ENCODE results near the gene CDKL1. TPM values are rescaled to one million over a fixed set of nuclear protein-coding genes. Genes with fewer than 3 reads are reported as not detected.
"Not testable (repeated sequence)": the region's sequence is repeated elsewhere in the genome, so short reads cannot be mapped to it uniquely, and the experiment has no call there.

Gene CDKL1
- total and polyA plus RNA-seq, 2 experiments from 2014 or later, result 2.9 to 5.0 TPM

DNA sequence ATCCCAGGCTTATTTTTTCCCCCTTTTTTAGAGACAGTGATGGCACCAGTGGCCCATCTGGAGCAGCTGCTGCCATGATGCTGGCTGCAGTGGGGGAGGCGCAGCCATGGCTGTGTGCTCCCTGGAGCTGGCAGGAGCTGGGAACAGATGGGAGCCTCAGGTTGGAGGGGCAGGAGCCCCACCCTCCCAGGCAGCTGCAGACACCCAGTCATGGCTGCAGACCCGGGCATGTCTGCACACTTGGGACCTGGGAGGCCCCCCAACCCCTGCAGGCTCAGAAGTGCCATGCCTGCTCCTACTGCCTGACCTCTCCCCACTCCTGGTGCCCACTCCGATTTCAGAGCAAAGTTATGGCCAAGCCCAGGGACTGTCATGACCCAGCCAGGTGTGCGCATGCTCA lies 25.1 kb downstream of the CDKL1 start:
- no peaks in the 10 kb centered on the region for H3K27me3 ChIP-seq (replicated peaks; ENCODE audit: insufficient read depth)
- no peak overlapping the region for H3K4me3 ChIP-seq
- H3K9me3 ChIP-seq (ENCODE audit: low read depth), result no peaks in the 10 kb centered on the region
- WGBS, 2 experiments (ENCODE audit: low coverage in 1 of 2, low lambda C conversion rate in 2 of 2, missing lambda C conversion rate in 2 of 2), result 85 to 86% methylated on average over 4 of the region's 4 CpGs
- no peak overlapping the region for H3K9ac ChIP-seq
- no peaks in the 10 kb centered on the region for H3K79me2 ChIP-seq (ENCODE audit: insufficient read depth)
- no peak overlapping the region for H3K27ac ChIP-seq
- TF ChIP-seq EZH2 (IDR thresholded peaks at IDR 0.05; ENCODE audit: insufficient read depth, poor library complexity, severe bottlenecking) (no peak), EZH2phosphoT487 (IDR thresholded peaks at IDR 0.05; ENCODE audit: insufficient read depth, low read depth) (no peak)
- in situ Hi-C loops (cut with MboI), result no loop called here
- DNase-seq, result no peak
- no peak overlapping the region for H2AFZ ChIP-seq
- H3K36me3 ChIP-seq (ENCODE audit: low read depth), result no peaks in the 10 kb centered on the region
- H3K4me2 ChIP-seq (ENCODE audit: unreplicated experiment), result no peak overlapping the region
- no peaks in the 10 kb centered on the region for H3K4me1 ChIP-seq (ENCODE audit: insufficient read depth)
- H4K20me1 ChIP-seq (ENCODE audit: insufficient read depth), result no peaks in the 10 kb centered on the region
- H3F3A ChIP-seq (ENCODE audit: insufficient read depth), result no peaks in the 10 kb centered on the region
- no peaks in the 10 kb centered on the region for H3K9me2 ChIP-seq (ENCODE audit: insufficient read depth)

GRCh38 chr14:50366589-50366988 lies 30.1 kb downstream of the CDKL1 start:
- Histone ChIP-seq H3K36me3 (ENCODE audit: low read depth) (no peaks in the 10 kb centered on the region), H3K27me3 (replicated peaks; ENCODE audit: insufficient read depth) (no peaks in the 10 kb centered on the region), H3K9me3 (ENCODE audit: low read depth) (no peaks in the 10 kb centered on the region), H3K9me2 (ENCODE audit: insufficient read depth) (no peaks in the 10 kb centered on the region), H3F3A (ENCODE audit: insufficient read depth) (peaks cover 13% of the 10 kb centered on the region; the same call in 1 of the 2 replicates), H3K27ac (no peak overlapping the region), H3K4me3 (no peak overlapping the region), H3K4me2 (ENCODE audit: unreplicated experiment) (no peak overlapping the region), H2AFZ (no peak overlapping the region), H4K20me1 (ENCODE audit: insufficient read depth) (no peaks in the 10 kb centered on the region), H3K79me2 (ENCODE audit: insufficient read depth) (no peaks in the 10 kb centered on the region), H3K4me1 (ENCODE audit: insufficient read depth) (peaks cover 14% of the 10 kb centered on the region), H3K9ac (no peak overlapping the region)
- no peak for TF ChIP-seq EZH2 (IDR thresholded peaks at IDR 0.05; ENCODE audit: insufficient read depth, poor library complexity, severe bottlenecking)
- no peak for TF ChIP-seq EZH2phosphoT487 (IDR thresholded peaks at IDR 0.05; ENCODE audit: insufficient read depth, low read depth)
- DNase-seq, result no peak
- in situ Hi-C loops (cut with MboI), result no loop called here
- WGBS, 2 experiments (ENCODE audit: low coverage in 1 of 2, low lambda C conversion rate in 2 of 2, missing lambda C conversion rate in 2 of 2), result 96 to 97% methylated on average over 4 of the region's 4 CpGs

DNA sequence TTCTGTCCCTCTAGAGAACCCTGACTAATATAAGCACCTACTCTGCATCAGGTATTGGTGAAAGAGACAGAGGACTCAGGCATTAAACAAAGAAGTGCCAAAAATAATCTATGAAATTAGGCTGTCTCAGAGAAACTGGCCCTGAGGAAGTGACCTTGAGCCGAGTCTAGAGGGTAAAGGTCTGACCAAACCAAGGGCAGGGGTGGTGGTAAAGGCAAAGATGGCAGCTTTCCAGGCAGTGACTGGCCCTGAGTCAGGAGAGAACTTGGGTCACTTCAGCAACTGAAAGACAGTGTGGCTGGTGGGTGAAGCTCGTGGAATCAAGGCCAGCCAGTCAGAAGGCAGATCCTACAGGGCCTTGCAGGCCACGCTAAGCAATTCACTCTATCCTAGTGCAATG lies 30.6 kb downstream of the CDKL1 start:
- no peaks in the 10 kb centered on the region for H4K20me1 ChIP-seq (ENCODE audit: insufficient read depth)
- H3K79me2 ChIP-seq (ENCODE audit: insufficient read depth), result no peaks in the 10 kb centered on the region
- no peaks in the 10 kb centered on the region for H3K27me3 ChIP-seq (replicated peaks; ENCODE audit: insufficient read depth)
- no peak overlapping the region for H3K4me2 ChIP-seq (ENCODE audit: unreplicated experiment)
- peaks cover 14% of the 10 kb centered on the region for H3K4me1 ChIP-seq (ENCODE audit: insufficient read depth)
- no peaks in the 10 kb centered on the region for H3K9me3 ChIP-seq (ENCODE audit: low read depth)
- WGBS, 2 experiments (ENCODE audit: low coverage in 1 of 2, low lambda C conversion rate in 2 of 2, missing lambda C conversion rate in 2 of 2), result 61% methylated on average over 3 of the region's 3 CpGs
- no peak overlapping the region for H3K4me3 ChIP-seq
- in situ Hi-C loops (cut with MboI), result no loop called here
- H3K36me3 ChIP-seq (ENCODE audit: low read depth), result no peaks in the 10 kb centered on the region
- no peak overlapping the region for H3K27ac ChIP-seq
- no peak overlapping the region; the same call in 1 of the 2 replicates for H2AFZ ChIP-seq
- no peaks in the 10 kb centered on the region for H3K9me2 ChIP-seq (ENCODE audit: insufficient read depth)
- no peak overlapping the region for H3K9ac ChIP-seq
- peak; percentile 33 for DNase-seq
- H3F3A ChIP-seq (ENCODE audit: insufficient read depth), result peaks cover 13% of the 10 kb centered on the region; the same call in 1 of the 2 replicates
- TF ChIP-seq EZH2phosphoT487 (IDR thresholded peaks at IDR 0.05; ENCODE audit: insufficient read depth, low read depth) (no peak), EZH2 (IDR thresholded peaks at IDR 0.05; ENCODE audit: insufficient read depth, poor library complexity, severe bottlenecking) (no peak)

GRCh38 chr14:50365572-50365971 lies 31.1 kb downstream of the CDKL1 start:
- H3K27ac ChIP-seq; H3K9me2 ChIP-seq (ENCODE audit: insufficient read depth); DNase-seq; H2AFZ ChIP-seq; in situ Hi-C loops (cut with MboI); H3K4me3 ChIP-seq; H3K27me3 ChIP-seq (replicated peaks; ENCODE audit: insufficient read depth); H3K36me3 ChIP-seq (ENCODE audit: low read depth); H3K9me3 ChIP-seq (ENCODE audit: low read depth); H3K4me2 ChIP-seq (ENCODE audit: unreplicated experiment); H4K20me1 ChIP-seq (ENCODE audit: insufficient read depth); H3K9ac ChIP-seq; H3K79me2 ChIP-seq (ENCODE audit: insufficient read depth): not testable (repeated sequence)
- H3F3A ChIP-seq (ENCODE audit: insufficient read depth), result peaks cover 13% of the 10 kb centered on the region; the same call in 1 of the 2 replicates
- H3K4me1 ChIP-seq (ENCODE audit: insufficient read depth), result peaks cover 14% of the 10 kb centered on the region
- WGBS, 2 experiments (ENCODE audit: low coverage in 1 of 2, low lambda C conversion rate in 2 of 2, missing lambda C conversion rate in 2 of 2), result 58 to 62% methylated on average over 7 of the region's 7 CpGs

GRCh38 chr14:50364792-50365191 lies 31.9 kb downstream of the CDKL1 start:
- no peak overlapping the region for H2AFZ ChIP-seq
- H3K4me2 ChIP-seq (ENCODE audit: unreplicated experiment), result no peak overlapping the region
- H3K4me3 ChIP-seq, result no peak overlapping the region
- DNase-seq, result no peak
- H3K27ac ChIP-seq, result no peak overlapping the region
- TF ChIP-seq EZH2 (IDR thresholded peaks at IDR 0.05; ENCODE audit: insufficient read depth, poor library complexity, severe bottlenecking) (no peak), EZH2phosphoT487 (IDR thresholded peaks at IDR 0.05; ENCODE audit: insufficient read depth, low read depth) (no peak)
- H3K9ac ChIP-seq, result no peak overlapping the region
- H3F3A ChIP-seq (ENCODE audit: insufficient read depth), result peaks cover 13% of the 10 kb centered on the region; the same call in 1 of the 2 replicates
- no peaks in the 10 kb centered on the region for H3K9me2 ChIP-seq (ENCODE audit: insufficient read depth)
- no peaks in the 10 kb centered on the region for H3K36me3 ChIP-seq (ENCODE audit: low read depth)
- no peaks in the 10 kb centered on the region for H3K9me3 ChIP-seq (ENCODE audit: low read depth)
- in situ Hi-C loops (cut with MboI), result no loop called here
- peaks cover 14% of the 10 kb centered on the region for H3K4me1 ChIP-seq (ENCODE audit: insufficient read depth)
- H3K79me2 ChIP-seq (ENCODE audit: insufficient read depth), result no peaks in the 10 kb centered on the region
- H3K27me3 ChIP-seq (replicated peaks; ENCODE audit: insufficient read depth), result no peaks in the 10 kb centered on the region
- WGBS, 2 experiments (ENCODE audit: low coverage in 1 of 2, low lambda C conversion rate in 2 of 2, missing lambda C conversion rate in 2 of 2), result 98 to 100% methylated on average over 1 of the region's 1 CpG
- no peaks in the 10 kb centered on the region for H4K20me1 ChIP-seq (ENCODE audit: insufficient read depth)

Data from GM23248 (cell line).